ENCODE measurements around the gene ARHGEF17. TPM values are rescaled to one million over a fixed set of nuclear protein-coding genes. Genes with fewer than 3 reads are reported as not detected.

The ARHGEF17 gene
- total RNA-seq, 4 donors from 2014 or later: 10.2 to 18.8 (median 14.7) TPM

- TF ChIP-seq CTCF (IDR thresholded peaks at IDR 0.05) (no peak), POLR2A (IDR thresholded peaks at IDR 0.05) (no peak)
- no peak overlapping the region for H3K4me3 ChIP-seq (ENCODE audit: low read depth, poor library complexity, severe bottlenecking)
- intact Hi-C loops (cut with DNase I; ENCODE audit: low total_unique reads): no loop called here
- 63 to 78% methylated on average over 1 of the region's 1 CpG for WGBS, 2 donors
- DNase-seq (ENCODE audit: low spot score in 2 of 2): no peak
Measured at GRCh38 chr11:73316422-73316821, 8.3 kb downstream of the ARHGEF17 start.

GRCh38 chr11:73317373-73317772, 9.3 kb downstream of the ARHGEF17 start:
- TF ChIP-seq POLR2A (IDR thresholded peaks at IDR 0.05) (no peak), CTCF (IDR thresholded peaks at IDR 0.05) (no peak)
- WGBS, 2 donors: 49% methylated on average over 4 of the region's 4 CpGs
- H3K4me3 ChIP-seq (ENCODE audit: low read depth, poor library complexity, severe bottlenecking): no peak overlapping the region
- intact Hi-C loops (cut with DNase I; ENCODE audit: low total_unique reads): no loop called here
- DNase-seq (ENCODE audit: low spot score in 2 of 2): no peak

- no peak overlapping the region for H3K4me3 ChIP-seq (ENCODE audit: low read depth, poor library complexity, severe bottlenecking)
- TF ChIP-seq CTCF (IDR thresholded peaks at IDR 0.05) (no peak), POLR2A (IDR thresholded peaks at IDR 0.05) (no peak)
- WGBS, 2 donors: 58 to 85% methylated on average over 2 to 3 of the region's 3 CpGs
- DNase-seq (ENCODE audit: low spot score in 2 of 2): no peak
- intact Hi-C loops (cut with DNase I; ENCODE audit: low total_unique reads): no loop called here
Measured at GRCh38 chr11:73317803-73318202, 9.7 kb downstream of the ARHGEF17 start.

DNA sequence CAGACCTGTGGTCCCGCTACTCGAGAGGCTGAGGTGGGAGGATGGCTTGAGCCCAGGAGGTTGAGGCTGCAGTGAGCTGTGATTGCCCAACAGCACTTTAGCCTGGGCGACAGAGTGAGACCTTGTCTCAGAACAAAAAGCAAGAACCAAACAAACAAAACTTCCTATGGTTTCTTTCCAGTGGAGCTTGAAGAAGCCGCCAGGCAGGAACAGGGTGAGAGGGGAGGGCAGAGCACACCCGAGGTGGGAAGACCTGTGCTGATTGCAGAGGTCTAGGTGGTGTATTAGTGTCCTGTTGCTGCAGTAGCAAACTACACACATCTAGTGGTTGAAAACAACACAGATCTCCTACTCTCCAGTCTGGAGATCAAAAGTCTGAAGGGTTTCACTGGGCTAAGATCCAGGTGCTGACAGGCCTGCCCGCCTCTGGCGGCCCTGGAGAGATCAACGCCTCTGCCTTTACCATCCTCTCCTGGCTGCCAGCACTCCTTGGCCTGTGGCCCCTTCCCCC, 10.5 kb downstream of the ARHGEF17 start:
- TF ChIP-seq CTCF (IDR thresholded peaks at IDR 0.05) (no peak), POLR2A (IDR thresholded peaks at IDR 0.05) (no peak)
- DNase-seq (ENCODE audit: low spot score in 2 of 2): no peak
- intact Hi-C loops (cut with DNase I; ENCODE audit: low total_unique reads): no loop called here
- WGBS, 2 donors: 71 to 79% methylated on average over 8 of the region's 8 CpGs
- H3K4me3 ChIP-seq (ENCODE audit: low read depth, poor library complexity, severe bottlenecking): no peak overlapping the region

DNA sequence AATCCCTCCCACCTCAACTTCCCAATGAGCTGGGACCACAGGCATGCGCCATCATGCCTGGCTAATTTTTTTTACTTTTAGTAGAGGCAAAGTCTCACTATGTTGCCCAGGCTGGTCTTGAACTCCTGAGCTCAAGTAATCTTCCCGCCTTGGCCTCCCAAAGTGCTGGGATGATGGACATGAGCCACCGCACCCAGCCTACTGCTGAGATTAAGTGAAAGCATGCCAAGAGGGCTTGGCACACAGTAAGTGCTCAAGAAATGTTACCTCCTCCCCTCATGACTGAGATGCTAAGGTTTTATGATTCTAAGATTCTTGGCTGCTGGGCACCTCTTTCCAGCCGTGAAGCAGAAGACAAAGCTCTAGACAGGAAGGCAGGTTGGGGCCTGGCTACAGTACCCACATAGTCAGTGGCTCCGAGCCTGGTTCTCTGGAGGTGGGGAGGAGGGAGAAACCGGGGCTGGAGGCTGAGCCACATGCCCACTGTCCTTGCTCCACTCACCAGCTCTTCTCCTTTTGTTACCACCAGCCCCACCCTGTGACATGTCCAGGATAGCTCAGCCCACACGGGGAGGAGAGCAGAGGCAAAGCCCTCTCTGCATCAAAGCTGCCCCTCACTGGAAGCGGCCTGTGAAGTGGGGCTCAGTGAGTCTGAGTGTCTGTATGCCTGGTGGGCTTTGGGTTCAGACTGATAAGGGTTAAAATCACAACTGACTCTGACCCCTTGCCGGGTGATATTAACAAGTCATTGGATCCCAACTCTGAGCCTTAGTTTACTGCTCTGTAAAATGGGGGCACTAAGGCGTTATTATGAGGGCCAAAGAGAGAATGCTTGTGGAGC, 12.9 kb downstream of the ARHGEF17 start:
- intact Hi-C loops (cut with DNase I; ENCODE audit: low total_unique reads): no loop called here
- 40 to 45% methylated on average over 10 of the region's 10 CpGs for WGBS, 2 donors
- no peak for DNase-seq (ENCODE audit: low spot score in 2 of 2)
- no peak for TF ChIP-seq CTCF (IDR thresholded peaks at IDR 0.05)
- no peak for TF ChIP-seq POLR2A (IDR thresholded peaks at IDR 0.05)
- H3K4me3 ChIP-seq (ENCODE audit: low read depth, poor library complexity, severe bottlenecking): no peak overlapping the region

Data from lower leg skin (tissue), 4 donors.